OCI-LY1 (cell line): Measurements from ENCODE around the gene RNF207.

Experiments used
- H2AFZ ChIP-seq: fragments of 200-600 bp; sonication (generic), shearing (Covaris generic); 2 replicates; pipeline ENCODE4 v1.6.0; 2014; ENCODE audit warnings: antibody characterized with exemption, mild to moderate bottlenecking, low read length
- H3F3A ChIP-seq: fragments of 200-600 bp; sonication (generic), shearing (Covaris generic); 2 replicates; pipeline ENCODE4 v1.6.0; 2014; ENCODE audit warnings: mild to moderate bottlenecking, antibody characterized with exemption, low read length, moderate library complexity; ENCODE audit not compliant: insufficient read depth
- H3K27ac ChIP-seq: fragments of 200-600 bp; sonication (generic); 2 replicates; pipeline ENCODE4 v1.5.1; 2014; ENCODE audit warnings: low read length, mixed run types, mild to moderate bottlenecking, low read depth; ENCODE audit not compliant: poor library complexity, severe bottlenecking
- H3K27me3 ChIP-seq: fragments of 200-600 bp; sonication (generic); 2 replicates; pipeline ENCODE4 v1.6.0; 2014; ENCODE audit warnings: antibody characterized with exemption, mild to moderate bottlenecking, low read length, moderate library complexity; ENCODE audit not compliant: insufficient read depth
- H3K36me3 ChIP-seq: fragments of 200-600 bp; sonication (generic); 2 replicates; pipeline ENCODE4 v1.6.1; 2014; ENCODE audit warnings: mild to moderate bottlenecking, antibody characterized with exemption, low read length, moderate library complexity, mixed read lengths; ENCODE audit not compliant: insufficient read depth
- H3K4me1 ChIP-seq: fragments of 200-600 bp; sonication (generic); 2 replicates; pipeline ENCODE4 v1.5.1; 2014; ENCODE audit warnings: mild to moderate bottlenecking, low read length, moderate library complexity; ENCODE audit not compliant: insufficient read depth, severe bottlenecking
- H3K4me2 ChIP-seq: fragments of 200-600 bp; sonication (generic), shearing (Covaris generic); 2 replicates; pipeline ENCODE4 v1.6.1; 2014; ENCODE audit warnings: low read length
- H3K4me3 ChIP-seq: fragments of 200-600 bp; sonication (generic); 2 replicates; pipeline ENCODE4 v1.5.1; 2014; ENCODE audit warnings: low read length, low read depth, mild to moderate bottlenecking, mixed read lengths; ENCODE audit not compliant: poor library complexity, severe bottlenecking
- H3K79me2 ChIP-seq: fragments of 200-600 bp; shearing (Covaris generic); 2 replicates; pipeline ENCODE4 v1.6.1; 2016; ENCODE audit warnings: mixed run types, low read length, mixed read lengths; ENCODE audit not compliant: insufficient read depth
- H3K9ac ChIP-seq: fragments of 200-600 bp; sonication (generic), shearing (Covaris generic); 2 replicates; pipeline ENCODE4 v1.6.1; 2014; ENCODE audit warnings: mild to moderate bottlenecking, low read length, mixed read lengths
- H3K9me2 ChIP-seq: fragments of 200-600 bp; sonication (generic), shearing (Covaris generic); 2 replicates; pipeline ENCODE4 v1.6.1; 2014; ENCODE audit warnings: low read depth, mild to moderate bottlenecking, low read length, mixed read lengths
- H3K9me3 ChIP-seq: fragments of 200-600 bp; shearing (Covaris generic); 2 replicates; pipeline ENCODE4 v1.6.1; 2014; ENCODE audit warnings: low read length, mixed read lengths
- H4K20me1 ChIP-seq: fragments of 200-600 bp; sonication (generic), shearing (Covaris generic); 2 replicates; pipeline ENCODE4 v1.6.0; 2016; ENCODE audit warnings: mild to moderate bottlenecking, low read length; ENCODE audit not compliant: insufficient read depth
- CTCF ChIP-seq: fragments of 200-600 bp; sonication (generic), shearing (Covaris generic); IDR thresholded peaks from 2 replicates; pipeline ENCODE4 v1.5.1; 2017; ENCODE audit warnings: mild to moderate bottlenecking, antibody characterized with exemption, low read length, moderate library complexity, mixed read lengths
- EZH2 ChIP-seq: fragments of 200-600 bp; sonication (generic), shearing (Covaris generic); IDR thresholded peaks from 2 replicates; pipeline ENCODE4 v1.8.0; 2017; ENCODE audit warnings: borderline replicate concordance, mixed run types, mild to moderate bottlenecking, antibody characterized with exemption, low read length, moderate library complexity, mixed read lengths

The RNF207 gene

DNA sequence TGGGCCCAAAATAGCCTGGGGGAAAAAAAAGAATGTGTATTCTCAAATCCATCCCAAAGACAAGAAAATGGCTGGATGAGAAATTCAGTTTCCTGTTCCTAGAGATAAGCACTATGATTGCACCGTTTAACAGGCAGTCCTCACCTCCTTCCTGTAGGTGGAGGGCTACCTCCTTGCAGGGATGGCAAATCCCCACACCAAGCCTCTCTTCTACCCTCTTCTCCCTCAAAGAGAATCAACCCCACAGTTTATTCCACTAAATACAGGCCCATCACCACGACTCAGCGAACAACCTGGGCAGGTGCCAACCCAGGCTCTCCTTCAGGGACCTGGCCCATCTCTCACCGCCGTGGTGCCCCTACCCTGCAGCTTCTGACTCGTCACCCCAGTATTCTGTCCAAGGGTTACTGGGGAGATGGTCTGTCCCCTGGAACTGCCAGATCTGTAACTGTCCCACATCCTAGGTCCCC, 22.4 kb upstream of the RNF207 start:
- H3K4me2 ChIP-seq = no peak overlapping the region
- no peaks in the 10 kb centered on the region for H3K9me2 ChIP-seq
- no peaks in the 10 kb centered on the region for H4K20me1 ChIP-seq
- H3K4me1 ChIP-seq = no peaks in the 10 kb centered on the region
- TF ChIP-seq EZH2 (no peak), CTCF (peak; percentile 23; the same call in 1 of the 2 replicates)
- H2AFZ ChIP-seq = no peak overlapping the region
- H3F3A ChIP-seq = no peaks in the 10 kb centered on the region
- H3K4me3 ChIP-seq = no peak overlapping the region
- no peak overlapping the region for H3K27ac ChIP-seq
- H3K27me3 ChIP-seq = no peaks in the 10 kb centered on the region; the same call in 1 of the 2 replicates
- peaks cover 43% of the 10 kb centered on the region for H3K36me3 ChIP-seq
- no peaks in the 10 kb centered on the region for H3K9me3 ChIP-seq
- no peak overlapping the region for H3K9ac ChIP-seq
- H3K79me2 ChIP-seq = no peaks in the 10 kb centered on the region

DNA sequence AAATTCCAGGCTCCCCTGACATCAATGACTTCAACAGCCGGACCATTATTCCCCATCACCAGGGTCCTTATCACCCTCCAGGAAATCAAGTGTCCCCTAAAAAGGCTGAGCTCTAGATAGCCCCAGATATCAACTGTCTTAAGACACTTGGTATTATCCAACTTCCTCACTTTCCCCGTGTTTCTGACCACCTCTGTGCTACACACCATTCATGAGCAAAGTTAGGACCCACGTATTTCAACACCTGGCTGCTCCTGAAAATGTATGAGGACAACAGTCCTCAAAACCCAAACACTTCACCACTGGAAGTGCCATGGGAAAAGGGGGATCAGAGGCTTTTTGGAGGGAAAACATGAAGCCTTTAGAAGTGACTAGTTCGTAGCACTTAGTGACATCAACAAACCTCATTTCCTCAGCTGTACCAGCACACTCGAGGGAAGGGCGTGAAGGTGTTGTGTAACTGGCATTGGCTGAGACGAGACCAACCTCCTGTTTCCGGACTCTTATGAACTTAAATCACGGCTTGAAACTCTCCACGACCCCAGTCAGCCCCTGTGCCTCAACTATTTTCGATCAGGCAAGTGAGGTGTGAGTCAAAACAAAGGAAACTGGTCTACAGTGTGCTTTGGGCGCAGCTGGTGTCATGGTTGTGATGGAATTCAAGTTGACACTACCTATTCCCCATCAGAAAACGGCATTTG, 21.7 kb upstream of the RNF207 start:
- H3F3A ChIP-seq = no peaks in the 10 kb centered on the region
- no peak overlapping the region for H2AFZ ChIP-seq
- no peaks in the 10 kb centered on the region for H3K9me3 ChIP-seq
- H3K36me3 ChIP-seq = peaks cover 49% of the 10 kb centered on the region
- H3K27me3 ChIP-seq = no peaks in the 10 kb centered on the region; the same call in 1 of the 2 replicates
- no peak for TF ChIP-seq EZH2
- TF ChIP-seq CTCF = no peak
- H3K9ac ChIP-seq = no peak overlapping the region
- H3K4me2 ChIP-seq = no peak overlapping the region
- no peaks in the 10 kb centered on the region for H4K20me1 ChIP-seq
- no peaks in the 10 kb centered on the region for H3K9me2 ChIP-seq
- H3K4me3 ChIP-seq = no peak overlapping the region
- no peaks in the 10 kb centered on the region for H3K79me2 ChIP-seq
- H3K27ac ChIP-seq = no peak overlapping the region
- no peaks in the 10 kb centered on the region for H3K4me1 ChIP-seq

GRCh38 chr1:6185151-6185550, 20.8 kb upstream of the RNF207 start:
- no peaks in the 10 kb centered on the region for H3F3A ChIP-seq

More at GRCh38 chr1:6185151-6185550, 20.8 kb upstream of the RNF207 start:
- H3K9ac ChIP-seq = no peak overlapping the region
- no peak overlapping the region for H3K27ac ChIP-seq
- no peak overlapping the region for H2AFZ ChIP-seq
- H3K27me3 ChIP-seq = no peaks in the 10 kb centered on the region; the same call in 1 of the 2 replicates
- no peak overlapping the region for H3K4me3 ChIP-seq
- H3K79me2 ChIP-seq = no peaks in the 10 kb centered on the region
- TF ChIP-seq CTCF = no peak
- TF ChIP-seq EZH2 = no peak
- no peaks in the 10 kb centered on the region for H3K4me1 ChIP-seq
- no peaks in the 10 kb centered on the region for H4K20me1 ChIP-seq
- no peaks in the 10 kb centered on the region for H3K9me3 ChIP-seq
- peaks cover 59% of the 10 kb centered on the region for H3K36me3 ChIP-seq
- no peaks in the 10 kb centered on the region for H3K9me2 ChIP-seq
- H3K4me2 ChIP-seq = no peak overlapping the region
